Islet precursor cell (in vitro differentiated cells): Measurements from ENCODE around the gene TMEM169.

Experiments
- DNase-seq: peaks from one replicate; pipeline ENCODE4 v3.0.0-alpha.2; 2018

Gene TMEM169

GRCh38 chr2:216108310-216108966, 26.7 kb downstream of the TMEM169 start:
- DNase-seq = peak; percentile 68

GRCh38 chr2:216108967-216109921, 27.5 kb downstream of the TMEM169 start, which contains the start of gene XRCC5:
Gene XRCC5 (plus strand): TSS chr2:216109348. CDS start chr2:216109437, 89 bp downstream.
- DNase-seq = peak; percentile 98

GRCh38 chr2:216109962-216110614, 28.4 kb downstream of the TMEM169 start:
- no peak for DNase-seq

GRCh38 chr2:216110620-216111019, 28.9 kb downstream of the TMEM169 start:
- no peak for DNase-seq

- no peak for DNase-seq
Observed at GRCh38 chr2:216111122-216111521, 29.4 kb downstream of the TMEM169 start.

GRCh38 chr2:216112926-216113325, 31.2 kb downstream of the TMEM169 start:
- no peak for DNase-seq

- DNase-seq = no peak
Observed at GRCh38 chr2:216113572-216113971, 31.9 kb downstream of the TMEM169 start.

GRCh38 chr2:216114382-216114713, 32.6 kb downstream of the TMEM169 start:
- no peak for DNase-seq

GRCh38 chr2:216114714-216115531, 33.2 kb downstream of the TMEM169 start:
- peak; percentile 98 for DNase-seq

GRCh38 chr2:216116418-216116817, 34.7 kb downstream of the TMEM169 start:
- DNase-seq = no peak

GRCh38 chr2:216117561-216118340, 36.0 kb downstream of the TMEM169 start:
- no peak for DNase-seq

GRCh38 chr2:216118474-216118873, 36.8 kb downstream of the TMEM169 start:
- no peak for DNase-seq

- DNase-seq = no peak
Observed at GRCh38 chr2:216119146-216119545, 37.4 kb downstream of the TMEM169 start.

- DNase-seq = no peak
Observed at GRCh38 chr2:216119986-216120385, 38.3 kb downstream of the TMEM169 start.

GRCh38 chr2:216121255-216121654, 39.5 kb downstream of the TMEM169 start:
- DNase-seq = no peak

GRCh38 chr2:216126943-216127342, 45.2 kb downstream of the TMEM169 start:
- DNase-seq = no peak

- DNase-seq = no peak
Observed at GRCh38 chr2:216130346-216130971, 48.7 kb downstream of the TMEM169 start.

GRCh38 chr2:216131175-216131926, 49.6 kb downstream of the TMEM169 start:
- DNase-seq = no peak

GRCh38 chr2:216132585-216132984, 50.9 kb downstream of the TMEM169 start:
- DNase-seq = no peak

- DNase-seq = no peak
Observed at GRCh38 chr2:216133397-216133796, 51.7 kb downstream of the TMEM169 start.
